Thoracic aorta (tissue), 2 donors: ENCODE data around the gene ACACA. TPM values are rescaled to one million over a fixed set of nuclear protein-coding genes. Genes with fewer than 3 reads are reported as not detected.
"Not testable (repeated sequence)": the region's sequence is repeated elsewhere in the genome, so short reads cannot be mapped to it uniquely, and the experiment has no call there.

Source experiments
- ATAC-seq: fragments of 150-250 bp; one replicate; pipeline ENCODE4 v1.8.0; 2017; ENCODE audit warnings: low read depth; ENCODE audit not compliant: insufficient number of reproducible peaks, low FRiP score
- DNase-seq: peaks from one replicate; pipeline ENCODE4 v3.0.0-alpha.2; 2020; ENCODE audit warnings: low spot score
- H3K27ac ChIP-seq, 2 donors: fragments of 200-600 bp; sonication (generic); 1 replicate in 1 of 2; 2 replicates in 1 of 2; pipeline ENCODE4 v1.5.1; 2016; ENCODE audit warnings: mild to moderate bottlenecking in 2 of 2, moderate library complexity in 2 of 2
- H3K27me3 ChIP-seq: fragments of 200-600 bp; sonication (generic); replicated peaks from 2 replicates; pipeline ENCODE4 v1.6.0; 2016; ENCODE audit warnings: mild to moderate bottlenecking; ENCODE audit not compliant: insufficient read depth
- H3K36me3 ChIP-seq: fragments of 200-600 bp; sonication (generic); one replicate; pipeline ENCODE4 v1.5.1; 2016
- H3K4me1 ChIP-seq, 2 donors: fragments of 200-600 bp; sonication (generic); 1 replicate in 1 of 2; 2 replicates in 1 of 2; pipeline versions ENCODE4 v1.5.1 to v1.6.0; 2016; ENCODE audit warnings: low read depth in 2 of 2, mild to moderate bottlenecking in 1 of 2; ENCODE audit not compliant: control insufficient read depth in 1 of 2
- H3K4me3 ChIP-seq: fragments of 200-600 bp; sonication (generic); 2 replicates; pipeline ENCODE4 v1.5.1; 2016; ENCODE audit warnings: mild to moderate bottlenecking
- H3K9me3 ChIP-seq: fragments of 200-600 bp; sonication (generic); 2 replicates; pipeline ENCODE4 v1.5.1; 2016
- total RNA-seq, 2 donors: library from RNA; depleted of rRNA; stranded (reverse); fragments of >200 nt; gene quantifications; one replicate each; pipeline versions ENCODE4 v1.1.0 to v1.2.3, GENCODE V29; 2016
- TF ChIP-seq, protein P1 (sequence below): fragments of 200-600 bp; sonication (generic); IDR thresholded peaks from one replicate; pipeline ENCODE4 v1.5.1; 2019; ENCODE audit warnings: antibody characterized with exemption

Gene ACACA
- total RNA-seq, 2 donors from 2014 or later: 20.7 to 34.0 TPM

DNA sequence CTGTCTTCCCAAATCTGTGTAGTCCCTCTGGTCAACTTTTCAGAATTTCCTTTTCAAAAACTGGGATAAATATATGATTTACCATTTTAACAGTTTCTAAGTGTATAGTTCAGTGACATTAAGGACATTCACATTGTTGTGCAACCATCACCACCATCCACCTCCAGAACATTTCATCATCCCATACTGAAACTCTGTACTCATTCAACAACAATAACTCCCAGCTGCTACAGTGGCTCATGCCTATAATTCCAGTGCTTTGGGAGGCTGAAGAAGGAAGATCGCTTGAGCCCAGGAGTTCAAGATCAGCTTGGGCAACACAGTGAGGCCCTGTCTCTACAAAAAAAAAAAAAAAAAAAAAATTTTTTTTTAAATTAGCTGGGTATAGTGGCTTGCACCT lies 326.9 kb downstream of the ACACA start:
- no peak overlapping the region for H3K4me3 ChIP-seq
- ATAC-seq: no peak
- no peak overlapping the region for H3K27ac ChIP-seq
- H3K4me1 ChIP-seq: no peaks in the 10 kb centered on the region
- peaks cover 6% of the 10 kb centered on the region for H3K9me3 ChIP-seq
- no peaks in the 10 kb centered on the region for H3K27me3 ChIP-seq
- DNase-seq: no peak
- H3K36me3 ChIP-seq: no peaks in the 10 kb centered on the region
- TF ChIP-seq, protein P1, sequence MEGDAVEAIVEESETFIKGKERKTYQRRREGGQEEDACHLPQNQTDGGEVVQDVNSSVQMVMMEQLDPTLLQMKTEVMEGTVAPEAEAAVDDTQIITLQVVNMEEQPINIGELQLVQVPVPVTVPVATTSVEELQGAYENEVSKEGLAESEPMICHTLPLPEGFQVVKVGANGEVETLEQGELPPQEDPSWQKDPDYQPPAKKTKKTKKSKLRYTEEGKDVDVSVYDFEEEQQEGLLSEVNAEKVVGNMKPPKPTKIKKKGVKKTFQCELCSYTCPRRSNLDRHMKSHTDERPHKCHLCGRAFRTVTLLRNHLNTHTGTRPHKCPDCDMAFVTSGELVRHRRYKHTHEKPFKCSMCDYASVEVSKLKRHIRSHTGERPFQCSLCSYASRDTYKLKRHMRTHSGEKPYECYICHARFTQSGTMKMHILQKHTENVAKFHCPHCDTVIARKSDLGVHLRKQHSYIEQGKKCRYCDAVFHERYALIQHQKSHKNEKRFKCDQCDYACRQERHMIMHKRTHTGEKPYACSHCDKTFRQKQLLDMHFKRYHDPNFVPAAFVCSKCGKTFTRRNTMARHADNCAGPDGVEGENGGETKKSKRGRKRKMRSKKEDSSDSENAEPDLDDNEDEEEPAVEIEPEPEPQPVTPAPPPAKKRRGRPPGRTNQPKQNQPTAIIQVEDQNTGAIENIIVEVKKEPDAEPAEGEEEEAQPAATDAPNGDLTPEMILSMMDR: no peak

DNA sequence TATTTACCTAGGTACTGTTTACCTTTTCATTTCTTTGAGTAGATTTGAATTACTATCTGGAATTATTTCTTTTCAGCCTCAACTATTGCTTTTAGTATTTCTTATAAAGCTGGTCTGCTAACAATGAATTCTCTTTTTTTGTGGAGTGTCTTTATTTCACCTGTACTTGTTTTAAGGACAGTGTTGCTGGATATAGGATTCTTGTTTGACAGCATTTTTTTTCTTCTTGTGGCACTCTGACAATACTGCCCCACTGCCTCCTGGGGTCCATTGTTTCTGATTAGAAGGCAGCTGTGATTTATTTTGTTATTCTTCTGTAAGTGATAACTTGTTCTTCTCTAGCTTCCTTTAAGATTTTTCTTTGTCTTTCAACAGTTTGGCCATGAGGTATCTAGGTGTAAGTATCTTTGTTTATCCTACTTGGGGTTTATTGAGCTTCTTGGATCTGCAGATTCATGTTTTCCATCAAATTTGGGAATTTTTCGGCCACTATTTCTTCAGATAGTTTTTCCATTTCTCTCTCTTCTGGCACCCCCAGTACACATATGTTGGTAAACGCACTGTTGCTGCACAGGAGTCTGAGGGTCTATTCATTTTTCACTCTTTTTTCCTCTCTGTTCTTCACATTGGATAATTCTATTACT lies 327.4 kb downstream of the ACACA start:
- H3K4me3 ChIP-seq: no peak overlapping the region
- H3K27ac ChIP-seq: no peak overlapping the region
- TF ChIP-seq, protein P1: no peak
- no peaks in the 10 kb centered on the region for H3K27me3 ChIP-seq
- no peak for ATAC-seq
- no peak for DNase-seq
- peaks cover 6% of the 10 kb centered on the region for H3K9me3 ChIP-seq
- no peaks in the 10 kb centered on the region for H3K36me3 ChIP-seq
- no peaks in the 10 kb centered on the region for H3K4me1 ChIP-seq

DNA sequence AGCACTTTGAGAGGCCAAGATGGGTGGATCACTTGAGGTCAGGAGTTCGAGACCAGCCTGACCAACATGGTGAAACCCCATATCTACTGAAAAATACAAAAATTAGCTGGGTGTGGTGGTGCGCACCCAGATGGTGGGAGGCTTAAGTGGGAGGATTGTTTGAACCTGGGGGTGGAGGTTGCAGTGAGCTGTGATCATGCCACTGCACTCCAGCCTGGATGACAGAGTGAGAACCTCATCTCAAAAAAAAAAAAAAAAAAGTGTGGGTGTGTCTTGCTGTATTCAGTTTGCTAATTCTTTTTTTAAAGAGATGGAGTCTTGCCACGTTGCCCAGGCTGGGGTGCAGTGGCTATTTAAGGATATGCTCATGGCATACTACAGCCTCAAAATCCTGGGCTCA lies 333.2 kb downstream of the ACACA start:
- not testable (repeated sequence) for H3K27me3 ChIP-seq, H3K4me1 ChIP-seq, H3K27ac ChIP-seq, DNase-seq, H3K9me3 ChIP-seq, ATAC-seq, H3K36me3 ChIP-seq, H3K4me3 ChIP-seq

DNA sequence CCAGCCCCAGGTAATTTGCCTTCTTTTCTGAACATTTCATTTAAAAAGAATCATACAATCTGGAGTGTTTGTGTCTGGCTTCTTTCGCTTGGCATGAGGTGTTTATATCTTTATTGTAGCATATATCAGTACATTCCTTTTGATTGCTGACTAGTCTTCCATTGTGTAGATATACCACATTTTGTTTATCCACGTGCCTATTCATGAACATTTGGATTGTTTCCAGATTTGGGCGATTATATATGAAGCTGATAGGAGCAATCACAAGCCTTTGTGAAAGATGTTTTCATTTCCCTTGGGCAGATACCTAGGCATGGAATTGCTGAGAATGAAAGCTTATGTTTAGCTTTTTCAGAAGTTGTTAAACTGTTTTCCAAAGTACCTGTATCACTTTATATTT lies 337.5 kb downstream of the ACACA start:
- Histone ChIP-seq H3K4me3 (no peak overlapping the region), H3K9me3 (no peaks in the 10 kb centered on the region), H3K27ac (no peak overlapping the region), H3K36me3 (no peaks in the 10 kb centered on the region), H3K4me1 (no peaks in the 10 kb centered on the region), H3K27me3 (no peaks in the 10 kb centered on the region)
- TF ChIP-seq, protein P1: no peak
- DNase-seq (no peak), ATAC-seq (no peak)

DNA sequence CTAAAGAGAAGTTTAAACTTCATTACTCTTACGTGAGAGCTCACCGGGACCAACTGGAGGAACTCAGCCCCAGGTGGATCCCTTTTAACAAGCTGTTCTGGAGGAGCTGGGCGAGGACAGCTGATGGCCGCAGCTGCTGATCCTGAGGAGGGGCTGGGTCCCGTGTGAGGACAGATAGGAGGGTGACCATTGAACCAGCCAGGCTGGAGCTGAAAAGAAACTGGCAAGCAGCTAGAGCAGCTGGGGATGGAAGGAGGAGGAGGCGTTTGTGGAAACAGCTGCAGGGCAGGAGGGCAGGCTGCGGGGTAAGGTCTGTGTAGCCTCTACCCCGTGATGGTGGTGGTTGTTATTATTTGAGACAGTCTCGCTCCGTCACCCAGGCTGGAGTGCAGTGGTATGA lies 338.4 kb downstream of the ACACA start:
- TF ChIP-seq, protein P1: no peak
- no peaks in the 10 kb centered on the region for H3K27me3 ChIP-seq
- no peaks in the 10 kb centered on the region for H3K9me3 ChIP-seq
- DNase-seq (no peak), ATAC-seq (no peak)
- no peaks in the 10 kb centered on the region for H3K4me1 ChIP-seq
- no peak overlapping the region for H3K4me3 ChIP-seq
- H3K36me3 ChIP-seq: no peaks in the 10 kb centered on the region
- no peak overlapping the region for H3K27ac ChIP-seq

DNA sequence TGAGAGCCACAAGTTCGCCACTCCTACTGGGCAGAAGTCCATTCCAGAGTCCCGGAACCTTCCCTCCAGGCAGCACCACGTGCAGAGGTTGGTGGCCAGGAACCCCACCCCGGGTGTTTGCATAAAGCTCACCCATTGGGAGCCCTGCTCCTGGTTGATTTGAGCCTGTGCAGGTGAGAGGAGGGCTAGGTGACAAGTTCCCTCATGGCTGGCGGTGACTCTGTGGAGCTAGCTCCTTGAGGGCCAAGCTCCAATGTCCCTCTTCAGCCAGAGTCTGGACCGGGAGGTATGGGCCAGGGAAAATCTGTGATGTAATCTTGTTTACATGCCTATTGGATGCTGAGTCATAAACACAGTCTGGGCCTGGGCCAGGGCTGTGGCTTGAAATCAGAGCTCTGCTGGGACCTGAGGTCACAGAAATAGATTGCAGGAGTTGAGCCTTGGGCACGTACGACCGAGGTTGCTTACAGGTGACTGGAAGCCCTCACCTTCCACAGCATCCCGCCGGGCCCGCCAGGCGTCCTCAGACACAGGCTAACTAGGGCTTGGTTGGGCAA lies 339.0 kb downstream of the ACACA start:
- H3K27ac ChIP-seq: no peak overlapping the region
- H3K4me3 ChIP-seq: no peak overlapping the region
- TF ChIP-seq, protein P1: no peak
- H3K4me1 ChIP-seq: no peaks in the 10 kb centered on the region
- no peaks in the 10 kb centered on the region for H3K36me3 ChIP-seq
- DNase-seq: no peak
- H3K9me3 ChIP-seq: no peaks in the 10 kb centered on the region
- ATAC-seq: no peak
- H3K27me3 ChIP-seq: no peaks in the 10 kb centered on the region
